Cardiac muscle cell (in vitro differentiated cells and primary cell): ENCODE measurements around the gene ULK1. TPM values are rescaled to one million over a fixed set of nuclear protein-coding genes. Genes with fewer than 3 reads are reported as not detected.

Source experiments
- DNase-seq, 2 donors: peaks; one replicate each; pipeline versions ENCODE4 v3.0.0 to v3.0.0-alpha.2; 2010 to 2017; ENCODE audit warnings: low read depth in 1 of 2, low spot score in 1 of 2
- H3K27ac ChIP-seq: fragments of 200-600 bp; sonication (generic); 2 replicates; pipeline ENCODE4 v1.5.1; 2016
- H3K27me3 ChIP-seq: fragments of 200-600 bp; sonication (generic); 2 replicates; pipeline ENCODE4 v1.6.0; 2016; ENCODE audit warnings: control low read depth
- H3K36me3 ChIP-seq: fragments of 200-600 bp; sonication (generic); 2 replicates; pipeline ENCODE4 v1.5.1; 2016; ENCODE audit warnings: control low read depth
- H3K4me1 ChIP-seq: fragments of 200-600 bp; sonication (generic); 2 replicates; pipeline ENCODE4 v1.8.1; 2017; ENCODE audit warnings: low read depth, mild to moderate bottlenecking, mixed run types
- H3K4me3 ChIP-seq: fragments of 200-600 bp; sonication (generic); 2 replicates; pipeline ENCODE4 v1.5.1; 2016; ENCODE audit warnings: mild to moderate bottlenecking
- H3K9me3 ChIP-seq: fragments of 200-600 bp; sonication (generic); 2 replicates; pipeline ENCODE4 v1.5.1; 2017; ENCODE audit warnings: low read depth, mild to moderate bottlenecking, control low read depth
- polyA plus RNA-seq: library from polyadenylated mRNA; unstranded; fragments of >200 nt; fragmentation: Nextera tagmentation; extraction: Ambion mirVana; gene quantifications from 2 replicates; pipeline ENCODE4 v1.2.1, GENCODE V29; 2016
- total RNA-seq: library from RNA; depleted of rRNA; stranded (reverse); fragments of >200 nt; gene quantifications from 2 replicates; pipeline ENCODE4 v1.2.3, GENCODE V29; 2016
- TF ChIP-seq, protein P1 (sequence below): IDR thresholded peaks from 2 replicates; pipeline ENCODE4 v1.5.1; 2012; ENCODE audit warnings: low read depth, mild to moderate bottlenecking, low read length

The ULK1 gene
- total and polyA plus RNA-seq, 2 experiments from 2014 or later: 14.2 to 27.6 TPM

DNA sequence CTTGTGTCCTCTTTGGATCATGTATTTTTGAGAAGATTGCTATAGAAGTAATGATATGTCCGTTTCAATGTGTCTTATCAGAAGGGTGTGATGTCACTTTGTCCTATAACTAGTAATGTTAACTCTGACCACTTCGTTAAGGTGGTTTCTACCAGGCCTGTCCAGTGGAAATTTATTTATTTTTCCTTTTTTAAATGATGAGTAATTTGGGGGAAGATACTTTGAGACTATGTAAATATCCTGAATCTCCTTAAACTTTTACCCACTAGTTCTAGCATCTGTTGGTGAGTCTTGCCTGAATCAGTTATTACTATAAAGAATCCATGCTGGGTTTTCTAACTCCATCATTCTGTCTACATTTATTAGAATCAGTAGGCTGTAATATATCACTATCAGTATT lies 70.7 kb downstream of the ULK1 start:
- no peak overlapping the region for H3K27ac ChIP-seq
- peaks cover 5% of the 10 kb centered on the region for H3K36me3 ChIP-seq
- H3K9me3 ChIP-seq: no peaks in the 10 kb centered on the region
- H3K4me3 ChIP-seq: no peak overlapping the region
- H3K4me1 ChIP-seq: peaks cover 13% of the 10 kb centered on the region
- DNase-seq: no peak
- TF ChIP-seq, protein P1, sequence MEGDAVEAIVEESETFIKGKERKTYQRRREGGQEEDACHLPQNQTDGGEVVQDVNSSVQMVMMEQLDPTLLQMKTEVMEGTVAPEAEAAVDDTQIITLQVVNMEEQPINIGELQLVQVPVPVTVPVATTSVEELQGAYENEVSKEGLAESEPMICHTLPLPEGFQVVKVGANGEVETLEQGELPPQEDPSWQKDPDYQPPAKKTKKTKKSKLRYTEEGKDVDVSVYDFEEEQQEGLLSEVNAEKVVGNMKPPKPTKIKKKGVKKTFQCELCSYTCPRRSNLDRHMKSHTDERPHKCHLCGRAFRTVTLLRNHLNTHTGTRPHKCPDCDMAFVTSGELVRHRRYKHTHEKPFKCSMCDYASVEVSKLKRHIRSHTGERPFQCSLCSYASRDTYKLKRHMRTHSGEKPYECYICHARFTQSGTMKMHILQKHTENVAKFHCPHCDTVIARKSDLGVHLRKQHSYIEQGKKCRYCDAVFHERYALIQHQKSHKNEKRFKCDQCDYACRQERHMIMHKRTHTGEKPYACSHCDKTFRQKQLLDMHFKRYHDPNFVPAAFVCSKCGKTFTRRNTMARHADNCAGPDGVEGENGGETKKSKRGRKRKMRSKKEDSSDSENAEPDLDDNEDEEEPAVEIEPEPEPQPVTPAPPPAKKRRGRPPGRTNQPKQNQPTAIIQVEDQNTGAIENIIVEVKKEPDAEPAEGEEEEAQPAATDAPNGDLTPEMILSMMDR: no peak
- no peaks in the 10 kb centered on the region for H3K27me3 ChIP-seq

DNA sequence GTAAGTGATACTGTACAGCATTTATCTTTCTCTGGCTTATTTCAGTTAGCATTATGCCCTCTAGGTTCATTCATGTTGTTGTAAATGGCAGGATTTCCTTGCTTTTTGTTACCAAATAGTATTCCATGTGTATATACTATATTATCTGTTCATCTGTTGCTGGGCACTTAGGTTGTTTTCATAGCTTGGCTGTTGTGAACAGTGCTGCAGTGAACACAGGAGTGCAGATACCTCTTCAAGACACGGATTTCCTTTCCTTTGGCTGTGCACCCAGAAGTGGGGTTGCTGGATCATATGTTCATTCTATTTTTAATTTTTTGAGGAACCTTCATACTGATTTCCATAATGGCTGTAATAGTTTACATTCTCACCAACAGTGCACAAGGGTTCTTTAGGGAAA lies 76.8 kb downstream of the ULK1 start:
- Histone ChIP-seq H3K4me3 (no peak overlapping the region), H3K36me3 (no peaks in the 10 kb centered on the region), H3K9me3 (no peaks in the 10 kb centered on the region), H3K27ac (no peak overlapping the region), H3K27me3 (no peaks in the 10 kb centered on the region), H3K4me1 (no peaks in the 10 kb centered on the region)
- TF ChIP-seq, protein P1: no peak
- no peak for DNase-seq

Other genes starting within 250 kb of the ULK1 start
- 29.8 and 44.8 TPM in 2 replicates for gene SFSWAP, start 183.5 kb upstream of the ULK1 start, total RNA-seq
- 24.1 and 29.9 TPM in 2 replicates for gene SFSWAP, start 183.5 kb upstream of the ULK1 start, polyA plus RNA-seq
- not detected in 2 replicates for gene MMP17, start 66.2 kb upstream of the ULK1 start, total RNA-seq
- 0.71 TPM in 1 of 2 replicates, not detected in the other for gene MMP17, start 66.2 kb upstream of the ULK1 start, polyA plus RNA-seq
- gene PUS1, start 34.7 kb downstream of the ULK1 start, total RNA-seq: 7.2 and 7.4 TPM in 2 replicates
- 7.6 and 10.4 TPM in 2 replicates for gene PUS1, start 34.7 kb downstream of the ULK1 start, polyA plus RNA-seq
- gene EP400, start 55.3 kb downstream of the ULK1 start, total RNA-seq: 13.2 and 28.4 TPM in 2 replicates
- gene EP400, start 55.3 kb downstream of the ULK1 start, polyA plus RNA-seq: 14.6 and 15.8 TPM in 2 replicates
- gene DDX51, start 249.7 kb downstream of the ULK1 start, total RNA-seq: 15.6 and 16.0 TPM in 2 replicates
- 22.9 and 29.6 TPM in 2 replicates for gene DDX51, start 249.7 kb downstream of the ULK1 start, polyA plus RNA-seq
- gene NOC4L, start 249.8 kb downstream of the ULK1 start, total RNA-seq: 17.1 and 20.5 TPM in 2 replicates
- gene NOC4L, start 249.8 kb downstream of the ULK1 start, polyA plus RNA-seq: 33.1 TPM in 2 replicates